ENCODE measurements around the gene LARP6.

DNA sequence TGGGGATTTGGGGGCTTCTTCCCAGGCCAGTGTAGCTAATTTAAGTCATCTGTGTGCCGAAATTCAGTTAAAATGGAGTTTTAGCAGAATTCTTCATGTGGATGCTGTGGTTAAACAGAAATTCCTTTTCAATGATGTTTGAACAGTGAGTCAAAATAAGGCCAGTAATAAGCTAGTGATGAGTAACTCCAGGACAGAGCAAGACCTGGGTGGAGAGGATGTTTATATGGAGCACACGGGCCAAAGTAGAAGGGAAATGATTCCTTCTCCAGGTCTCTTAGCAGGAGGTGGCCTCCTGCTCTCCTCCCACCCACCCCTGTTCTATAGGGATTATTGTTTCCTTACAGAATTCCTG is 58.7 kb downstream of the LARP6 start:
- TF ChIP-seq, protein P1, sequence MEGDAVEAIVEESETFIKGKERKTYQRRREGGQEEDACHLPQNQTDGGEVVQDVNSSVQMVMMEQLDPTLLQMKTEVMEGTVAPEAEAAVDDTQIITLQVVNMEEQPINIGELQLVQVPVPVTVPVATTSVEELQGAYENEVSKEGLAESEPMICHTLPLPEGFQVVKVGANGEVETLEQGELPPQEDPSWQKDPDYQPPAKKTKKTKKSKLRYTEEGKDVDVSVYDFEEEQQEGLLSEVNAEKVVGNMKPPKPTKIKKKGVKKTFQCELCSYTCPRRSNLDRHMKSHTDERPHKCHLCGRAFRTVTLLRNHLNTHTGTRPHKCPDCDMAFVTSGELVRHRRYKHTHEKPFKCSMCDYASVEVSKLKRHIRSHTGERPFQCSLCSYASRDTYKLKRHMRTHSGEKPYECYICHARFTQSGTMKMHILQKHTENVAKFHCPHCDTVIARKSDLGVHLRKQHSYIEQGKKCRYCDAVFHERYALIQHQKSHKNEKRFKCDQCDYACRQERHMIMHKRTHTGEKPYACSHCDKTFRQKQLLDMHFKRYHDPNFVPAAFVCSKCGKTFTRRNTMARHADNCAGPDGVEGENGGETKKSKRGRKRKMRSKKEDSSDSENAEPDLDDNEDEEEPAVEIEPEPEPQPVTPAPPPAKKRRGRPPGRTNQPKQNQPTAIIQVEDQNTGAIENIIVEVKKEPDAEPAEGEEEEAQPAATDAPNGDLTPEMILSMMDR (conservative IDR thresholded peaks at IDR 0.05; ENCODE audit: low read depth in 2 of 2) = no peak
- TF ChIP-seq CREB1 (CRISPR knock-in tag; IDR thresholded peaks at IDR 0.05; ENCODE audit: low read depth) = no peak
- no peak for TF ChIP-seq POLR2AphosphoS5 (IDR thresholded peaks at IDR 0.05; ENCODE audit: low read depth)
- no peak for TF ChIP-seq EZH2 (IDR thresholded peaks at IDR 0.05; ENCODE audit: low read depth, unreplicated experiment)
- no peak for TF ChIP-seq JUNB (IDR thresholded peaks at IDR 0.05; ENCODE audit: unreplicated experiment)
- TF ChIP-seq REST (IDR thresholded peaks at IDR 0.05; ENCODE audit: unreplicated experiment) = no peak
- TF ChIP-seq, protein P2, sequence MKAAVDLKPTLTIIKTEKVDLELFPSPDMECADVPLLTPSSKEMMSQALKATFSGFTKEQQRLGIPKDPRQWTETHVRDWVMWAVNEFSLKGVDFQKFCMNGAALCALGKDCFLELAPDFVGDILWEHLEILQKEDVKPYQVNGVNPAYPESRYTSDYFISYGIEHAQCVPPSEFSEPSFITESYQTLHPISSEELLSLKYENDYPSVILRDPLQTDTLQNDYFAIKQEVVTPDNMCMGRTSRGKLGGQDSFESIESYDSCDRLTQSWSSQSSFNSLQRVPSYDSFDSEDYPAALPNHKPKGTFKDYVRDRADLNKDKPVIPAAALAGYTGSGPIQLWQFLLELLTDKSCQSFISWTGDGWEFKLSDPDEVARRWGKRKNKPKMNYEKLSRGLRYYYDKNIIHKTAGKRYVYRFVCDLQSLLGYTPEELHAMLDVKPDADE (IDR thresholded peaks at IDR 0.05) = no peak
- TF ChIP-seq, protein P3, sequence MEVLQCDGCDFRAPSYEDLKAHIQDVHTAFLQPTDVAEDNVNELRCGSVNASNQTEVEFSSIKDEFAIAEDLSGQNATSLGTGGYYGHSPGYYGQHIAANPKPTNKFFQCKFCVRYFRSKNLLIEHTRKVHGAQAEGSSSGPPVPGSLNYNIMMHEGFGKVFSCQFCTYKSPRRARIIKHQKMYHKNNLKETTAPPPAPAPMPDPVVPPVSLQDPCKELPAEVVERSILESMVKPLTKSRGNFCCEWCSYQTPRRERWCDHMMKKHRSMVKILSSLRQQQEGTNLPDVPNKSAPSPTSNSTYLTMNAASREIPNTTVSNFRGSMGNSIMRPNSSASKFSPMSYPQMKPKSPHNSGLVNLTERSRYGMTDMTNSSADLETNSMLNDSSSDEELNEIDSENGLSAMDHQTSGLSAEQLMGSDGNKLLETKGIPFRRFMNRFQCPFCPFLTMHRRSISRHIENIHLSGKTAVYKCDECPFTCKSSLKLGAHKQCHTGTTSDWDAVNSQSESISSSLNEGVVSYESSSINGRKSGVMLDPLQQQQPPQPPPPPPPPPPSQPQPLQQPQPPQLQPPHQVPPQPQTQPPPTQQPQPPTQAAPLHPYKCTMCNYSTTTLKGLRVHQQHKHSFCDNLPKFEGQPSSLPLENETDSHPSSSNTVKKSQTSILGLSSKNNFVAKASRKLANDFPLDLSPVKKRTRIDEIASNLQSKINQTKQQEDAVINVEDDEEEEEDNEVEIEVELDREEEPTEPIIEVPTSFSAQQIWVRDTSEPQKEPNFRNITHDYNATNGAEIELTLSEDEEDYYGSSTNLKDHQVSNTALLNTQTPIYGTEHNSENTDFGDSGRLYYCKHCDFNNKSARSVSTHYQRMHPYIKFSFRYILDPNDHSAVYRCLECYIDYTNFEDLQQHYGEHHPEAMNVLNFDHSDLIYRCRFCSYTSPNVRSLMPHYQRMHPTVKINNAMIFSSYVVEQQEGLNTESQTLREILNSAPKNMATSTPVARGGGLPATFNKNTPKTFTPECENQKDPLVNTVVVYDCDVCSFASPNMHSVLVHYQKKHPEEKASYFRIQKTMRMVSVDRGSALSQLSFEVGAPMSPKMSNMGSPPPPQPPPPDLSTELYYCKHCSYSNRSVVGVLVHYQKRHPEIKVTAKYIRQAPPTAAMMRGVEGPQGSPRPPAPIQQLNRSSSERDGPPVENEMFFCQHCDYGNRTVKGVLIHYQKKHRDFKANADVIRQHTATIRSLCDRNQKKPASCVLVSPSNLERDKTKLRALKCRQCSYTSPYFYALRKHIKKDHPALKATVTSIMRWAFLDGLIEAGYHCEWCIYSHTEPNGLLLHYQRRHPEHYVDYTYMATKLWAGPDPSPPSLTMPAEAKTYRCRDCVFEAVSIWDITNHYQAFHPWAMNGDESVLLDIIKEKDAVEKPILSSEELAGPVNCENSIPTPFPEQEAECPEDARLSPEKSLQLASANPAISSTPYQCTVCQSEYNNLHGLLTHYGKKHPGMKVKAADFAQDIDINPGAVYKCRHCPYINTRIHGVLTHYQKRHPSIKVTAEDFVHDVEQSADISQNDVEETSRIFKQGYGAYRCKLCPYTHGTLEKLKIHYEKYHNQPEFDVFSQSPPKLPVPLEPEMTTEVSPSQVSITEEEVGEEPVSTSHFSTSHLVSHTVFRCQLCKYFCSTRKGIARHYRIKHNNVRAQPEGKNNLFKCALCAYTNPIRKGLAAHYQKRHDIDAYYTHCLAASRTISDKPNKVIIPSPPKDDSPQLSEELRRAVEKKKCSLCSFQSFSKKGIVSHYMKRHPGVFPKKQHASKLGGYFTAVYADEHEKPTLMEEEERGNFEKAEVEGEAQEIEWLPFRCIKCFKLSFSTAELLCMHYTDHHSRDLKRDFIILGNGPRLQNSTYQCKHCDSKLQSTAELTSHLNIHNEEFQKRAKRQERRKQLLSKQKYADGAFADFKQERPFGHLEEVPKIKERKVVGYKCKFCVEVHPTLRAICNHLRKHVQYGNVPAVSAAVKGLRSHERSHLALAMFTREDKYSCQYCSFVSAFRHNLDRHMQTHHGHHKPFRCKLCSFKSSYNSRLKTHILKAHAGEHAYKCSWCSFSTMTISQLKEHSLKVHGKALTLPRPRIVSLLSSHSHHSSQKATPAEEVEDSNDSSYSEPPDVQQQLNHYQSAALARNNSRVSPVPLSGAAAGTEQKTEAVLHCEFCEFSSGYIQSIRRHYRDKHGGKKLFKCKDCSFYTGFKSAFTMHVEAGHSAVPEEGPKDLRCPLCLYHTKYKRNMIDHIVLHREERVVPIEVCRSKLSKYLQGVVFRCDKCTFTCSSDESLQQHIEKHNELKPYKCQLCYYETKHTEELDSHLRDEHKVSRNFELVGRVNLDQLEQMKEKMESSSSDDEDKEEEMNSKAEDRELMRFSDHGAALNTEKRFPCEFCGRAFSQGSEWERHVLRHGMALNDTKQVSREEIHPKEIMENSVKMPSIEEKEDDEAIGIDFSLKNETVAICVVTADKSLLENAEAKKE (CRISPR knock-in tag; IDR thresholded peaks at IDR 0.05) = no peak
- no peak for TF ChIP-seq NANOG (IDR thresholded peaks at IDR 0.05; ENCODE audit: borderline replicate concordance)
- TF ChIP-seq ZNF114 (CRISPR knock-in tag; IDR thresholded peaks at IDR 0.05) = no peak
- TF ChIP-seq ZNF331 (CRISPR knock-in tag; IDR thresholded peaks at IDR 0.05; ENCODE audit: low read depth) = no peak
- TF ChIP-seq EZH2phosphoT487 (IDR thresholded peaks at IDR 0.05; ENCODE audit: unreplicated experiment) = no peak

Data from GM23338 (cell line).